Hematopoietic multipotent progenitor cell (in vitro differentiated cells): ENCODE results near the gene PBX1. TPM values are rescaled to one million over a fixed set of nuclear protein-coding genes. Genes with fewer than 3 reads are reported as not detected.

Source experiments
- DNase-seq, 3 donors: peaks; one replicate each; pipeline ENCODE4 v3.0.0-alpha.2; 2011 to 2015; ENCODE audit warnings: low read depth in 2 of 3, low spot score in 2 of 3
- total RNA-seq: library from RNA; depleted of rRNA; stranded (reverse); fragments of >200 nt; gene quantifications from one replicate; pipeline ENCODE4 v1.2.3, GENCODE V29; 2012

Gene PBX1
- total RNA-seq, 1 donor = 26.9 TPM

GRCh38 chr1:164611754-164612642 is 53.0 kb downstream of the PBX1 start:
- no peak for DNase-seq

- no peak for DNase-seq
Observed at GRCh38 chr1:164613176-164613575, 54.2 kb downstream of the PBX1 start.

GRCh38 chr1:164614316-164614715 is 55.3 kb downstream of the PBX1 start:
- peak in 1 of 3 donors; percentile 49 for DNase-seq

DNA sequence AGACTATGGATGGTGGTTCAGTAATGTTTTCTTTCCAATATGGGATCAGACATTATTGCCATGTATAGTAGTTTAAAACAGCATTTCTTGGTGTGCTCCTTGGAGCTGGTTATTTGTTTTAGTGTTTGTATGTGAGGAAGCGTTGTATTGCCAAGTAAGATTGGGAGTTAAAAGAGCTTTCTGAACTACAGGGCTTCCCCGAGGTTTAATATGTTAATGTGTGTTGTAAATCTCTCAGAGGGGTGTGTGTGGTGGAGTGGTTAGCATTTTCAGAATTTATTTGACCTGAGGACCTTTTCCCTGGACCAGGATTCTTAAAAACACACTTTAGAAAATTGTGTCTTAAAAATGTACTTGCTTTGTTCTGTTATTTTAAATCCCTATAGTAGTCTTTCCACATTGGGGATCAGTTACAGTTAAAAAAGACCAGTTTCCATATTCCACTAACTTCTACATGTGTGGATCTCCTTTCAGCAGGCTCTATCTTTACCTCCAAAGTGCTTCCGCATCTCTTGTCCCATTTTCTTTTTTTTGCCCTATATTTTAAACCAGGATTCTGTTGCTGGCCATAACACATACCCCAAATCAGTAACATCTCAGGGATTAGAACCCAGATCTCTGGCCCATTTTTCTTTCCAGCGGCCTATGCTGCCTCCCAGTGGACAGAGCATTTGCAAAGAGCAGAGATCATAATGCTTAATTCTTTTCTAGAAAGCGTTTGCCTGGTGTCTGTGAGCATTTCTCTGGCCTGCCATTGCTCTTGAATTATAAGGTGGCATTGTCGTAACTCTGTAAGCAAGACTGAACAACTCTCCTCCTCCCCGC is 58.6 kb downstream of the PBX1 start:
- peak in 1 of 3 donors; percentile 36 for DNase-seq

DNA sequence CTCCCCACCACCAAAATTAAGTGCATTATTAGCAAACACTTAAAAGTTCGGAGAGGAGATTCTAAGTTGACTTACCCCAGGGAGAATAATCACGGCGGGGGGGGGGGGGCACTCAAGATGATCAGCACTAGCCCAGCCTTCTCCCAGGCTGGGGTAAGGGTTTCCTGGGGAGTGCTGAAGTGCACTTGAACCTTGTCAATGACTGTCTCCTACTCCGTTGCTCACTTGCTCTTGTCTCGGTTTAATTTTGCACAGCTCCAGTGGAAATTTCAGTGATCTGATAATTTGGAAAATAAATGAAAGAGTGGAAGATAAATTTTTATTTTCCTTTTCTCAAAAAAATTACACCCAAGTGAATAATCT is 59.2 kb downstream of the PBX1 start:
- no peak for DNase-seq

DNA sequence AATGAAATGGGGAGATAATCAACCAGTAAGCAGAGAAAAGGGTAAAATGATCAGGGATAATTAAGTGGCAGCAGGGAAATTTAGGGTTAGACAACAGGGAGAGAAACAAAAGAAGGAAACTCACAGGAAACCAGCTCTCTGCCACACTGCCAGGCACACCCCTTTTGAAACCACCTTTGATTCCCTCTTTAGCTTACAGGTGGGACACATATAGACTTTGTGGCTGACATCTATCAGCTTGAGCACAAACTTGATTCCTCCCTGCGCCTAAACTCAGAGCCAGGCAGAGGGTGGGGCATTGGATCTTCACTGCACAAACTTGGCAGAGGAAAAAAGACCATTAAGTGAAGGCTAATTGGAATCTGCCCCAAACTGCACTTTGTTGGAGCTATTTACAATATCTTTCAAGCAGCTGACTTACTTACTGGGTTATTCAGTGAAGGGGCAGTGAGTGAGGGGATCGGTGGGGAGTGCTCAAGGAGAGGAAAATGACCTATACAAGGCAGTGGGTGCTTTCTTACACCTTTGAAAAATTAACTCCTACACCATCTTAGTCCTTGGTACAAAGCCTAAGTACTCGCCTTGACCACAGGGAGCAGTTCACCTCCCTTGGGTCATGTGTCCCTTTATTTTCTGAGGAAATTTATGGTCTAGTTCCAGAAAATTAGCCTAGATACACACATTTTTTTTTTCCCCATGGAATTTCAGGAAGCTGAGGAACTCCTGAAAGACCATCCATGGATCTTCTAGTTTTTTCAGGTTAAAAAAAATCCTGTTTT is 60.2 kb downstream of the PBX1 start:
- DNase-seq = no peak

- DNase-seq = no peak
Observed at GRCh38 chr1:164622068-164622845, 63.3 kb downstream of the PBX1 start.

DNA sequence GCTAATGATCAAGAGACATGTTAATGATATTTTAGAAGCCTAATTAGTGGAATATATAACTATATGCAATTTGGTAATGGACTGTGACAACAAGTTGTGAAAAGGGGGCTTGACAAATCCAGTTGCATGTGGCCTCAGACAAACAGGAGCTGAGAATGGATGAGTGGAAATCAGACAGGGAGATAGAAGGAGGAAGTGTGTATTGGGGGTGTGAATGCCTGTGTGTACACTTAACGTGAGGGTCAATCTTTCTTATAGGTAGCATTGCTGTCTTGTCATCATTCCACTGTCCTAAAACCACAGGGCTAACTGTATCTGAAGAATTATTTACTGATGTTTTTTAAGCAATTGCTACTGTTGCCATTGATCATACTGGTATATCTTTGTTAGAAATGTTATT is 64.8 kb downstream of the PBX1 start:
- no peak for DNase-seq

DNA sequence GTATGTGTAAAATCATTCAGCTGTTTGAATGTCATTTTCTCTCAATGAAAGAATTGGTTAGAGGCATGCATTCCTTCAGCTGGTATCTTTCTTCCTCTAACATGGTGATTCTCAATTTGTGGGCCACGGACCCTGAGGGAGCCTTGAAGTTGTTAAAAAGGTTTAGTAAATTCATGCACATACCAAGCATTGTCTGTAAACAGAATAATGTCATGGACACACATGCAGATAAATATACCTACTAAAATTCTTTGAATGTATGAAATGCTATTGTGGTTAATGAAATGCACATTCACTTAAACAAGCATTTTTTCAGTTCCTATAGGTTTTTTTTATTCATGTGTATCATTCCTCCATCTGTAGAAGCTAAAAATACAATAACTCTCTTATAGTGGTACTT is 65.4 kb downstream of the PBX1 start:
- no peak for DNase-seq

- DNase-seq = peak in 2 of 3 donors; percentile 20 to 32
Observed at GRCh38 chr1:164625004-164625617, 66.1 kb downstream of the PBX1 start.

- DNase-seq = no peak
Observed at GRCh38 chr1:164628772-164629171, 69.8 kb downstream of the PBX1 start.

- DNase-seq = no peak
Observed at GRCh38 chr1:164629971-164630370, 71.0 kb downstream of the PBX1 start.

- DNase-seq = no peak
Observed at GRCh38 chr1:164630626-164631396, 71.8 kb downstream of the PBX1 start.

DNA sequence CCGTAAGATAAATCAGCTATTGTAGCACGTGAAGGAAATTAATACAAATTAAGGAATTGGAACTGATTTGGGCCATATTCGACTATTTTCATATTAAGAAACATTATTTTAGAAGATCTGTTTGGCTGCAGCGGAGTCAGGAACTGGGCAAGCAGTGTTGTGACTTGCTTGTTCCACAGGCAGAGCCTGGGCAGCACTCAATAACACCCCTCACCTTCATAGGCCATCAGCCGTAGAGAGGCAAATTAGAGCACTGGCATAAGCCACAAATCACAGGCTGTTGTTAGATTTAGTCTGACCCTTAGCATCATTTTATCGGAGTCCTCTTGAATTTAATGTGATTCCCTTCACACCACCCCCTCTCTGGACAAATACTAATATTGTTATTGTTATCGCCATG is 72.8 kb downstream of the PBX1 start:
- no peak for DNase-seq

DNA sequence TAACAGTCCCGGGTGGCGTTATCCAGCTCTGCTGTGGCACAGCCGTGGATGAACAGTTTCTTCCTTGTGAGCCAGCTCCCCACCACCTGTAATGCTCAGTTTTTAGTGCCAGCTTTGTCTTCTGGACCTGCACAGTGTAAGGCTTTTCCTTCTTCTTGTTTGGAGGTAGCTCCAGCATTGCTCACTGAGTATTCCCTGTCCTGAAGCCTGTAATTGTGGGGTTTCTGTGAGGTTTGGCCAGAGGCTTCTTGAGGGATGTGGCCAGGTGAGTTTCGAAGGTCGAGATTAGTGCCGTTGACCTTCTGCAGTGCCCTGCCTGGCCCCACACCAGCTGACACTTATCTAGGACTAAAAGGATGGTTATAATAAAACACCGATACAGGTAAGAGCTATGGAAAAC is 75.0 kb downstream of the PBX1 start:
- no peak for DNase-seq

DNA sequence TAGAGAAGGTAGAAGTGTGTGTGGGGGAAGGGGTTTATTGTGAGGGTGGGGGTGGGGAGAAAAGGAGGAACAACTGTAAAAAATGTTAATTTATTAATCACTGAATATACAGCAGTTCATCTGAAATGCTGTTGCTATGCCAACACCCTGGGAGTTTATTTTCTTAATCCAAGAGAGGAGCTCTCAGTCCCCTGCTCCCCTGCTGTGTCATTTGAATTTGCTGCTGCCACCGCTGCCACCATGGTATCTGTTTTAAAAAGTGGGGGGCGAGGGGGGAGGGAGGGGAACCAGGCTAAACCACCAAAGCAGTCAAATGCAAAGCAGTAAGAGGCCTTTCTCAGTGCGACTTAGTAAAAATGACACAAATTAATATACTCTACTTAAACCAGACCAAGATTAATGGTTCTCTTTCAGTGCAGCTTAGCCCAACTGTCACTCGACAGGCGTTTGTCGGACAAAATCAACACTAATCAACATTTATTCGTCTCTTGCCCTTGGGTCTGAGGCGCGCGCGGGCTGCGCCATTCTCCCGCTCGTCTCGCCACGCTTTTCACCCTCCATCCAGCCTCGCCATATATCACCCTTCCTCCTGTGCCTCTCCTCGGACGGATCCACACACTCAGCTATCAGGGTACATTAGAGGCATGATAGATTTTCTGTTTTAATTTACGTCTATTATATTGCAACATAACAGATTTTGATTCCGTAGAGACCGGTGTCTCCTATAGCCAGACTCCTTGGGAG is 76.2 kb downstream of the PBX1 start:
- no peak for DNase-seq

DNA sequence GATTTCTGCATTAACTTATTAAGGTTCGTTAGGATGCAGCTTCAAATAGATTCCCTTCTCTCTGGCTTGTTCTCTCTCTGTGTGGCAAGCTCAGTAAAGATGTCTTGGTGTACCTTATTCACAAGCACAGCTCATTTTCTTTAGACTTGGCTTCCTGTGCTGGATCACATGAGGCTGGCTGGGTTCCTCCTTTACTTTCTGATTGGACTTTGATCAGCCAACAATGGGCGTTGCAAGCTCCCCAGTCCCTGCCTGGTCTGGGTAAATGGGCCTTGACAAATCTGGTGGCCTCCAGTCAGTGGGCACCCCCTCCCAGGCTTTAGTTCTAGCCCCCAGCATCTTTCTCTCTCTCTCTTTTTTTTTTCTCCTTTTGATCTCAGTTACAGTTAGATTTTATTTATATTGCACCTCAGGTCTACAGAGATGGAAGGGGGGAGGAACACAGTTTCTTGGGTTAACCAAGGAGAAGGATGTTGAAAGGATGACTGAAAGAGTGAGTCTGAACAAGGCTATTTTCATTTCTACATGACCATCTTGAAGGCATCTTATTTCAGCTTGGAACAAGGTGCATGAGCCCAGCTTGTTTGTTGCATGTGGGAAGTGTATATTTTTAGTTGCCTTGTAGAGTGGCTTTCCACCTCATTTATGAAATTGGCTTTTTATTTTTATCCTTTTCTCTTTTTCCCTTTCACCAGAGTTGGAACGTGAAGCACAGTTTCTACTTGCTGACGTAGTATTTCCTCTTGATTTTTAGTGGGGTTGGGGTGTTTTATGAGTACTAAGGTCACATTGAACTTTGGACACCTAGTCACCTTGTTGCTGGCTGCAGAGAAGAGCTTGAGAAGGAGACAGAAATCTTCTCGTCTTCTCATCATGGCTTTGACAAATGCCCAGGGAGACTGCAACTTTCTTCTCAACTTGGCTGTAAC is 77.1 kb downstream of the PBX1 start:
- no peak for DNase-seq
